ENCODE measurements around the gene CPPED1. TPM values are rescaled to one million over a fixed set of nuclear protein-coding genes. Genes with fewer than 3 reads are reported as not detected.

CPPED1 gene
- total RNA-seq, 1 donor from 2014 or later: 12.1 TPM

DNA sequence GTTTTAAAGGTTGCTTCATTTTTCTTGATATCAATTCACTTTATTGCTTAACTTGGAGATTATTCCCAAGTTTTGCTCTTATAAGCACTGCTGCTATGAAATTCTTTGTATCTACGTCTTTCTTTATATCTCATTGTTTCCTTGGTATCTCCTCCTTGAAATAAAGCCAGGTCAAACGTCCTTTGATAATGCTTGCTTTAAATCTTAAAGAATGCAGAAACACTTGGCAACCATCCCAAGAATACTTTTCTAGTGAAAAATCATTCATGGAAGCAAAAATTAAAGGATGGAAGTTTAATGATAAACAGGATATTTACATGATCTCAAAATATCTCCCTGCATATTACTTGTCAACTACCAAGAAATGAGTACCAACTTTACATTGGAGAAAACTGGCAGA, 175.2 kb downstream of the CPPED1 start:
- no peak for ATAC-seq (ENCODE audit: poor library complexity)
- intact Hi-C loops (cut with DNase I): no loop called here

GRCh38 chr16:12627394-12627793, 176.3 kb downstream of the CPPED1 start:
- intact Hi-C loops (cut with DNase I): no loop called here
- no peak for DNase-seq
- ATAC-seq (ENCODE audit: poor library complexity): no peak

More for the DNA sequence above, 175.2 kb downstream of the CPPED1 start:
- no peak for DNase-seq

DNA sequence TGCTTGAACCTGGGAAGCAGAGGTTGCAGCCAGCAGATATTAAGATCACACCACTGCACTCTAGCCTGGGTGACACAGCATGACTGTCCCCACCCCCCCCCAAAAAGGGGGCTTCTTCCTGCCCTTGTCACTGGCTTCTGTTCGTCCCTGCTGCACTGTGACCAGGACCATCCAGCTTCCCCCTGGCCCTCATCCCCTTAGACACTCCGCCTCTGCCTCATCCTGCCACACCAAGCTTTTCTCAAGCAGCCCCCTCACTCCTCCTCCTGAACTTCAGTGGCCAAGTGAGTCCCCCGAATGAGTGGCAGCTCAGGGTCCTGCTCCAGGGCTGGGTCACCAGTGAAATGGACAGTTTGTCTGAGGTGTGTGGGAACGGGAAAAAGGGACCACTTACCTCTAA, 177.3 kb downstream of the CPPED1 start:
- ATAC-seq (ENCODE audit: poor library complexity) (no peak), DNase-seq (no peak)
- intact Hi-C loops (cut with DNase I): no loop called here

DNA sequence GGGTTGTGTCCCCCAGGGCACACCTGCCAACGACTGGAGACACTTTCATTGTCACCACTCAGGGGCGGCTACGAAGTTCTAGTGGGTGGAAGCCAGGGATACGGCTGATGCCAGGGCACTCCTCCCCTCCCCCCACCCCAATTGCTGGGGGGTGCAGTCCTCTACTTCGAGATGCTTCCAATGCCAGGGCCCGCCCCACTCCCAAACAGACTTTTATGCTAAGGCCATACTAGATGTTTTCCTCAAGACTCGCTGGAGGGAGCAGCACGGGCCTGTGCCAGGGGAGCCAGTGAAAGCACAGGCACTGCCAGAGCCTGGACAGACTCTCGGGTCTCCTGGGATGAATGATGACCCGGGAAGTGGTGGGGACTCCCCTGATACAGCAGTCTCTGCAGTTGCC, 178.0 kb downstream of the CPPED1 start:
- DNase-seq (no peak), ATAC-seq (ENCODE audit: poor library complexity) (no peak)
- intact Hi-C loops (cut with DNase I): no loop called here

DNA sequence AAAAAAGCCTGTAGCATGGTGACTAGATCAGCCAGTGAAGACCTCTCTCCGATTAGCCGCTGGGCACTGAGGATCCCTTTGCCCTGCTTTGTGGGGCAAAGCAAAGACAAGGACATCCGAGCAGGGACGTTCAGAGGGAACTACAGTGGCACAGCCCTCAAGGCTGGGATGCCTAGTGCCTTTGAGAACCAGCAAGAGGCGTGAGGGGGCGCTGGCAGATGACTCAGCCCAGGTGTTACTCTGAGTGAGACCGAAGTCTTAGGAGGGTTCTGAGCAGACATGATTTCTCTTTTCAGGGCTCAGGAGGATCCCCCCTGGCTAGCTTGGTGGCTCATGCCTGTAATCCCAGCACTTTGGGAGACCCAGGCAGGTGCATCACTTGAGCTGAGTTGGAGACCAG, 178.6 kb downstream of the CPPED1 start:
- ATAC-seq (ENCODE audit: poor library complexity): no peak
- DNase-seq: no peak
- intact Hi-C loops (cut with DNase I): no loop called here

DNA sequence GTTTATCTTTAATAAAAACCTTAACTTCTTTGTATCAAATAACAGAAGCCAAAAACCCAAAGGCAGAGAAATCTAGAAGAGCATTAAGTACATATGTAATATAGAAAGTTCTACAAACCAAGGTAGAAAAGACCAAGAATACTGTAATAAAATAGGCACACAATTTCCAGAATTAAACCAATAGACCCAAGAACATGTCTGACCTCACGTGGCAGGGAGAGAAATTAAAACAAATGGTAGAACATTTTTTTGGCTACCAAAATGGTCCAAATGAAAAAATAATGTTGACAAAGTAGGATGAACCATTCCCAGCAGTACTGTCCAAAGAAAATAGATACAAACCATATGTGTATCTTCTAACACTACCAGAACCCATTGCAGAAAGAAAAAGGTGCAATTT, 183.5 kb downstream of the CPPED1 start:
- intact Hi-C loops (cut with DNase I): no loop called here
- no peak for ATAC-seq (ENCODE audit: poor library complexity)
- no peak for DNase-seq

DNA sequence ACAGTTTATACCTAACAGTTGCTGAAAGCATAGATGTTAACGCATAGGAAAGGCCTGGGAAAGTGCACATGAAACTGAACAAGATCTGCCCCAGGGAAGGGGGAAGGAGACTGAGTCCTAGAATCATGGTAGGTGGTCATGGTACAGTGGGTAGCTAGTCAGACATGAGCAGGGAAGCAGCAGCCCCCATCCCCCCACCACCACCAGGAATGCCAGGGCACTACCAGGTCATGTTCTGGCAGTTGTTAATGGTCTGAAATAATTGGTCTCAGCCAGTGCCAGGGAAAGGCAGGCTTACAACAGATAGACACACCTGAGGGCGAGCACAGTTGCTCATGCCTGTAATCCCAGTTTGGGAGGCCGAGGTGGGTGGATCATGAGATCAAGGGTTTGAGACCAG, 185.2 kb downstream of the CPPED1 start:
- ATAC-seq (ENCODE audit: poor library complexity) (no peak), DNase-seq (no peak)
- intact Hi-C loops (cut with DNase I): no loop called here

- intact Hi-C loops (cut with DNase I): no loop called here
- no peak for ATAC-seq (ENCODE audit: poor library complexity)
- DNase-seq: no peak
Observed at GRCh38 chr16:12617401-12617819, 186.3 kb downstream of the CPPED1 start.

DNA sequence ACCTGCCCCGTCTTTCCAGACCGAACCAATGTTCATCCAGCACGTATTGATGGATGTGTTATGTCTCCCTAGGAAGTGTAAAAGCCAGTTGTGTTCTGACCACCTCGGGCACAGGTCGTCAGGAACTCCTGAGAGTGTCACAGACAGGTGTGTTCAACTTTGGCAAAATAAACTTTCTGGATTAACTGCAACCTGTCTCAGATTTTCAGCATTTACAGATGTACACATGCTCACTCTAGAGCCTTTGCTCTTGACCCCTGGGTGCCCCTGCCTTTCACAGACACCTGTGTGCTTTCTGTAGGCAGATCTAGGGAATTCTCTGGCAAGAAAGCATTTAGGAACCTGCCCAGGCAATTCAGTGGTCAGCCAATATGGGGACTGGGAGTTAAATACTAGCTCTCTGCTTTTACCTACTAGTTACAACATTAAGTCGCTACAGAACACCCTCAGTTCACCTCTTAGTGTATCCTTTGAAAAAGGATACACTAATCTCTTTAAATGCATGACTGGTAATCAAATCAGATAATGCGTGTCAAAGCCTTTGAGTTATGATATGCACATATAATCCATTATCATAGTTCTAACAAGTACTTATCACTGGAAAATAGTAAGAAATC, 188.9 kb downstream of the CPPED1 start:
- intact Hi-C loops (cut with DNase I): no loop called here
- DNase-seq (no peak), ATAC-seq (ENCODE audit: poor library complexity) (no peak)

- intact Hi-C loops (cut with DNase I): no loop called here
- DNase-seq (no peak), ATAC-seq (ENCODE audit: poor library complexity) (no peak)
Observed at GRCh38 chr16:12613992-12614661, 189.6 kb downstream of the CPPED1 start.

- intact Hi-C loops (cut with DNase I): no loop called here
- ATAC-seq (ENCODE audit: poor library complexity): no peak
- DNase-seq: no peak
Observed at GRCh38 chr16:12613131-12613991, 190.3 kb downstream of the CPPED1 start.

GRCh38 chr16:12612598-12613101, 191.0 kb downstream of the CPPED1 start:
- ATAC-seq (ENCODE audit: poor library complexity) (no peak), DNase-seq (no peak)
- intact Hi-C loops (cut with DNase I): no loop called here

- intact Hi-C loops (cut with DNase I): no loop called here
- ATAC-seq (ENCODE audit: poor library complexity) (no peak), DNase-seq (no peak)
Observed at GRCh38 chr16:12611916-12612597, 191.6 kb downstream of the CPPED1 start.

GRCh38 chr16:12611006-12611477, 192.6 kb downstream of the CPPED1 start:
- ATAC-seq (ENCODE audit: poor library complexity): no peak
- intact Hi-C loops (cut with DNase I): no loop called here

DNA sequence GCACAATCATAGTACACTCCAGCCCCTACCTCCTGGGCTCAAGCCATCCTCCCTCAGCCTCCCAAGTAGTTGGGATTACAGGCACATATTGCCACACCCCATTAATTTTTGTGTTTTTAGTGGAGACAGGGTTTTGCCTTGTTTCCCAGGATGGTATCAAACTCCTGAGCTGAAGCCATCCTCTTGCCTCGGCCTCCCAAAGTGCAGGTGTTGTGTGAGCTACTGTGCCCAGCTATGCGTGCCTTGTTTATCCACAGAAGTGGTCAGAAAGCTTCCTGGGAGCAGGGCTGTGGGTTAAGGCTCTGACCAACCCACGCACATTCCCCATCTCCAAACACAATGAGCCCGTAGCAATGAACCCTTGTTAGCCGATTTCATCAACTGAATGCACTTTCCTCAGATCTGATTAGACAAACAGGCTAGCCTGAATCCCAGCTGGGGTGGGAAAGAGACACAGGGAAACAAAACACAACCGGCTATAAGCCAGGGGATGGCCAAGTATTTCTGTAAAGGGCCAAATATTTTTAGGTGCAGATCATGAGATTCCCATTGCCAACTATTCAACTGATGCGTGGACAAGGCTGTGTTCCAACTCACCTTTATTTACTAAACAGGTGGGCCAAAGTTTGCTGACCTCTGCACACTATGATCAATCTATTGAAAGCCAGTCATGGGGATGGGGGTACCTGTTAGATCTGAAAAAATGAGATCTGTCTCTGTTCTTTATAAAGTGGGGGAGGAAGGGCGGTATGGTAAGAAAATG, 193.6 kb downstream of the CPPED1 start:
- intact Hi-C loops (cut with DNase I): no loop called here
- ATAC-seq (ENCODE audit: poor library complexity): no peak
- DNase-seq: no peak

More at GRCh38 chr16:12611006-12611477, 192.6 kb downstream of the CPPED1 start:
- no peak for DNase-seq
